AG04450 (cell line): Measurements from ENCODE around the gene UVSSA. TPM values are rescaled to one million over a fixed set of nuclear protein-coding genes. Genes with fewer than 3 reads are reported as not detected.

ENCODE experiments used
- CTCF ChIA-PET: fragments of 300-600, 350-600 bp; formaldehyde crosslinking; extraction: SDS; loops from one replicate; lab custom pipeline; 2022; ENCODE audit warnings: antibody characterized with exemption, inconsistent platforms; lab: Charles Lee
- POLR2A ChIA-PET: fragments of 350-600 bp; formaldehyde crosslinking; extraction: SDS; loops from one replicate; lab custom pipeline; 2021; ENCODE audit warnings: antibody characterized with exemption, inconsistent platforms; lab: Yijun Ruan, JAX
- DNase-seq: peaks from one replicate; pipeline ENCODE4 v3.0.0-alpha.2; 2011; ENCODE audit warnings: low read depth, low spot score
- H3K27ac ChIP-seq: one replicate; pipeline ENCODE4 v1.5.1; 2012; ENCODE audit warnings: low read depth, low read length, control low read depth
- H3K27me3 ChIP-seq: one replicate; pipeline ENCODE4 v1.6.0; 2012; ENCODE audit warnings: low read length; ENCODE audit not compliant: control insufficient read depth, insufficient read depth
- H3K4me3 ChIP-seq: 2 replicates; pipeline ENCODE4 v1.5.1; 2011; ENCODE audit warnings: mild to moderate bottlenecking, low read depth, low read length, control low read depth
- H3K9me3 ChIP-seq: 2 replicates; pipeline ENCODE4 v1.5.1; 2012; ENCODE audit warnings: low read length; ENCODE audit not compliant: control insufficient read depth, insufficient read depth
- polyA plus RNA-seq: library from polyadenylated mRNA; depleted of rRNA; stranded (reverse); fragments of >200 nt; gene quantifications from 2 replicates; pipeline ENCODE4 v1.2.3, GENCODE V29; 2011
- TF ChIP-seq, protein P1 (sequence below): IDR thresholded peaks from 2 replicates; pipeline ENCODE4 v1.5.1; 2011; ENCODE audit warnings: low read depth, low read length, control low read depth, inconsistent platforms

UVSSA gene
- polyA plus RNA-seq, 1 experiment: 4.9 TPM

DNA sequence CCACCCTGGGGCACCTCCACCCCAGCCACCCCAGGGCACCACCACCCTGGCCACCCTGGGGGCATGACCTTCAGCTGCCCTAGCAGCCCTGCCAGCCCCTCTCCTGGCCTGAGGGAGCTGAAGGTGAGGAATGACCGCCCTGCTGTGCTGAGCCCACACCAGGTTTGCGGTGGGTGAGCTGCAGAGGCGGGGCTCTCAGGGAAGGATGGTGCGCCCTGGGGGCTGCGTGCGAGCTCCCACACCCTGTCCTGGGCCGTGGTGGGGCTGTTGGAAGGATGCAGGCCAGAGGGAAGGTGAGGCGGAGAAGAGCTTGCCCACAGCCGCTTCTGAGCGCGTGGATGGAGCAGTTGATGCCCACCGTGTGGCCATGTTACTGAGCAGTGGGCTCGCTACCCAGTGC is 17.7 kb downstream of the UVSSA start:
- Histone ChIP-seq H3K4me3 (no peak overlapping the region), H3K27ac (no peak overlapping the region), H3K27me3 (no peaks in the 10 kb centered on the region), H3K9me3 (peaks cover 3% of the 10 kb centered on the region; the same call in 1 of the 2 replicates)
- no peak for DNase-seq
- TF ChIP-seq, protein P1, sequence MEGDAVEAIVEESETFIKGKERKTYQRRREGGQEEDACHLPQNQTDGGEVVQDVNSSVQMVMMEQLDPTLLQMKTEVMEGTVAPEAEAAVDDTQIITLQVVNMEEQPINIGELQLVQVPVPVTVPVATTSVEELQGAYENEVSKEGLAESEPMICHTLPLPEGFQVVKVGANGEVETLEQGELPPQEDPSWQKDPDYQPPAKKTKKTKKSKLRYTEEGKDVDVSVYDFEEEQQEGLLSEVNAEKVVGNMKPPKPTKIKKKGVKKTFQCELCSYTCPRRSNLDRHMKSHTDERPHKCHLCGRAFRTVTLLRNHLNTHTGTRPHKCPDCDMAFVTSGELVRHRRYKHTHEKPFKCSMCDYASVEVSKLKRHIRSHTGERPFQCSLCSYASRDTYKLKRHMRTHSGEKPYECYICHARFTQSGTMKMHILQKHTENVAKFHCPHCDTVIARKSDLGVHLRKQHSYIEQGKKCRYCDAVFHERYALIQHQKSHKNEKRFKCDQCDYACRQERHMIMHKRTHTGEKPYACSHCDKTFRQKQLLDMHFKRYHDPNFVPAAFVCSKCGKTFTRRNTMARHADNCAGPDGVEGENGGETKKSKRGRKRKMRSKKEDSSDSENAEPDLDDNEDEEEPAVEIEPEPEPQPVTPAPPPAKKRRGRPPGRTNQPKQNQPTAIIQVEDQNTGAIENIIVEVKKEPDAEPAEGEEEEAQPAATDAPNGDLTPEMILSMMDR: no peak
- POLR2A ChIA-PET: no interaction called here
- CTCF ChIA-PET: interaction anchor here (1.4 kb wide), 1 partner anchor 9 kb away, joined by 5 read pairs; no protein-coding TSS in a partner anchor

GRCh38 chr4:1365271-1366178 is 18.5 kb downstream of the UVSSA start:
- ChIA-PET POLR2A (no interaction called here), CTCF (interaction anchor here (1.4 kb wide), 1 partner anchor 9 kb away, joined by 5 read pairs; no protein-coding TSS in a partner anchor)
- H3K4me3 ChIP-seq: no peak overlapping the region
- H3K9me3 ChIP-seq: peaks cover 3% of the 10 kb centered on the region; the same call in 1 of the 2 replicates
- TF ChIP-seq, protein P1: no peak
- H3K27me3 ChIP-seq: no peaks in the 10 kb centered on the region
- H3K27ac ChIP-seq: no peak overlapping the region
- no peak for DNase-seq

- H3K27me3 ChIP-seq: no peaks in the 10 kb centered on the region
- DNase-seq: no peak
- POLR2A ChIA-PET: no interaction called here
- CTCF ChIA-PET: no interaction called here
- TF ChIP-seq, protein P1: no peak
- no peaks in the 10 kb centered on the region; the same call in 1 of the 2 replicates for H3K9me3 ChIP-seq
- no peak overlapping the region for H3K4me3 ChIP-seq
- no peak overlapping the region for H3K27ac ChIP-seq
These were observed 19.6 kb downstream of the UVSSA start for GRCh38 chr4:1366371-1367229.

DNA sequence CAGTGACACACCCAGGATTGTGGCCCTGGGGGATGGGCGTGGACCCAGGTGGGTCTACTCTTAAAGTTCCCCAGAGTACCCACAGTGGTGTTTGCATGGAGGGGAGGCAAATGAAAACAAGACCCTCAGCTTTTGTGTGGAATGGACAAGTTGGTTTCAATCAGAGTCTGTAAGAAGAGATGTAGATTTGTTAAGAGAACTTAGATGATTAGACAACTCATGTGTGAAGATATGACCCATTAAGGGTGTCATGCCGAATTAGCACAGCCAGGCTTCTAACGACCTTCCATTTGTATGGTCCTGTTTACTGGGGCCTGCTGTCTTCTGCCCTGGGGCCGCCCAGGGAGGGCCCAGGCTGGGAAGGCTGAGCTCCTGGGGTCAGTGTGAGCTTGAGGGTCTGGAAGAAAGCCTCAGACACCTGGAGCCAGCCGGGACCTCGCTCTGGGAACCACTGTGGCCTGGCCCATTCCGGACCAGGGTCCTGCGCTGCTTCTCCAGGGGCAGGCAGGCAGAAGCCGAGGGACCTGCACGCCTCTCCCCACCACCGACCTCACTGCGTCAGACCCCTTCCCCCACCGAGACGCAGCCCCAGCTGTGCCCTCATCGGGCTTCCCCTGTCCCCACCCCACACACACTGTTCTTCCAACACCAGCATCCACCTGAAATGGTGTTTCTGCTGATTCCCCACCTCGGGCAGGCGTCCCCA is 20.4 kb downstream of the UVSSA start:
- ChIA-PET CTCF (no interaction called here), POLR2A (no interaction called here)
- H3K9me3 ChIP-seq: no peaks in the 10 kb centered on the region; the same call in 1 of the 2 replicates
- H3K27me3 ChIP-seq: no peaks in the 10 kb centered on the region
- DNase-seq: no peak
- H3K27ac ChIP-seq: no peak overlapping the region
- TF ChIP-seq, protein P1: no peak
- no peak overlapping the region for H3K4me3 ChIP-seq
